ENCODE measurements around the gene DCC. TPM values are rescaled to one million over a fixed set of nuclear protein-coding genes. Genes with fewer than 3 reads are reported as not detected.

The DCC gene
- total and polyA plus RNA-seq, 2 donors (not counting 1 experiment from before 2014, with no cell fraction given), result not detected

DNA sequence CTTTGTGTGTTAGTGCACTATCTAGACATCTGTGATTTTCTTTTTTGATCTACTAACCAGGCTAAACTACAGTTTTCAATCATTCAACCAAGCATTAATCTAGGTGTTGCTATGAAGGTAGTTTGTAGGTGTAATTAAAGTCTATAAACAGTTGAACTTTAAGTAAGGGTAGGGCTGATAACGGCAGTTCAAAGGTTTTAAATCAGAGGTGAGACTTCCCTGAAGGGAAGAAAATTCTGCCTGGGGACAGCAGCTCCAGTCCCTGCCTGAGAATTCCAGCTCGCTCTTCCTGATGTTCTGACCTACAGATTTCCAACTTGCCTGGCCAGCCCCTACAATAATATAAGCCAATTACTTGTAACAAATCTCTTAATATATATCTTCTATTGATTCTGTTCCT lies 1220.5 kb downstream of the DCC start:
- CTCF ChIA-PET, result no interaction called here
- 50% methylated on average over 1 of the region's 2 CpGs for WGBS (ENCODE audit: insufficient coverage)

DNA sequence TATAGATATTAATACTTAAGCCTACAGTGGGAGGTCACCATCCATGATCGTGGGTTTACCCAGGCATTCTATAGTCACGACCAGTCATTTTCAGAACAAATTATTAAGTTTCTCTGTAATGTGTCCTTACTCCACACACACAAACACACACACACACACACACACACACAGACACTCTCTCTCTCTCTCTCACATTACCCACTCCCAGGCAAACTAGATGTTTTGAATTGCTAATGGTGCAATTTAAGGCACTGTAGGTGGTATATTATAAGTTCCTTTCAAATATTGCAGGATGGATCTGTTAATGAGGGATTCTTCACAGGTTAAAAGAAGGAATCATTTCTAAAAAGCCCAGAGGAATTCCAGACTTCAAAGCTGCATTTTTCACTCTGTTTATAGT lies 1226.6 kb downstream of the DCC start:
- no peaks in the 10 kb centered on the region for H3K27me3 ChIP-seq (replicated peaks in 1 of 4; ENCODE audit: control extremely low read depth in 1 of 4, control insufficient read depth in 3 of 4, insufficient read depth in 4 of 4, low read length in 3 of 4)
- no peaks in the 10 kb centered on the region for H3K9me3 ChIP-seq (ENCODE audit: control extremely low read depth in 1 of 3, control insufficient read depth in 2 of 3, insufficient read depth in 1 of 3, low read length in 2 of 3)
- DNase-seq (no peak), ATAC-seq (ENCODE audit: low read depth) (no peak)
- WGBS (ENCODE audit: insufficient coverage), result 92% methylated on average over 2 of the region's 2 CpGs
- Mint-ChIP-seq H3K4me3 (no peak overlapping the region), H3K4me1 (no peaks in the 10 kb centered on the region), H3K9me3 (ENCODE audit: insufficient read depth) (no peaks in the 10 kb centered on the region), H3K27me3 (peaks cover 5% of the 10 kb centered on the region), H3K27ac (no peak overlapping the region)
- no peaks in the 10 kb centered on the region for H4K20me1 ChIP-seq (ENCODE audit: control insufficient read depth, insufficient read depth, low read length, poor library complexity, severe bottlenecking)
- no peak overlapping the region for H3K9ac ChIP-seq (ENCODE audit: low read length)
- no peaks in the 10 kb centered on the region for H3K79me2 ChIP-seq (ENCODE audit: control insufficient read depth, insufficient read depth, low read length)
- ChIA-PET POLR2A (no interaction called here), CTCF (interaction anchor here (0.7 to 1.9 kb wide), 4 partner anchors 19 to 1105 kb away, joined by 3 to 13 read pairs (median 6); no protein-coding TSS in a partner anchor)
- TF ChIP-seq, protein P1, sequence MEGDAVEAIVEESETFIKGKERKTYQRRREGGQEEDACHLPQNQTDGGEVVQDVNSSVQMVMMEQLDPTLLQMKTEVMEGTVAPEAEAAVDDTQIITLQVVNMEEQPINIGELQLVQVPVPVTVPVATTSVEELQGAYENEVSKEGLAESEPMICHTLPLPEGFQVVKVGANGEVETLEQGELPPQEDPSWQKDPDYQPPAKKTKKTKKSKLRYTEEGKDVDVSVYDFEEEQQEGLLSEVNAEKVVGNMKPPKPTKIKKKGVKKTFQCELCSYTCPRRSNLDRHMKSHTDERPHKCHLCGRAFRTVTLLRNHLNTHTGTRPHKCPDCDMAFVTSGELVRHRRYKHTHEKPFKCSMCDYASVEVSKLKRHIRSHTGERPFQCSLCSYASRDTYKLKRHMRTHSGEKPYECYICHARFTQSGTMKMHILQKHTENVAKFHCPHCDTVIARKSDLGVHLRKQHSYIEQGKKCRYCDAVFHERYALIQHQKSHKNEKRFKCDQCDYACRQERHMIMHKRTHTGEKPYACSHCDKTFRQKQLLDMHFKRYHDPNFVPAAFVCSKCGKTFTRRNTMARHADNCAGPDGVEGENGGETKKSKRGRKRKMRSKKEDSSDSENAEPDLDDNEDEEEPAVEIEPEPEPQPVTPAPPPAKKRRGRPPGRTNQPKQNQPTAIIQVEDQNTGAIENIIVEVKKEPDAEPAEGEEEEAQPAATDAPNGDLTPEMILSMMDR (IDR thresholded peaks at IDR 0.05), result no peak
- no peak for TF ChIP-seq EZH2 (IDR thresholded peaks at IDR 0.05; ENCODE audit: borderline replicate concordance, insufficient read depth, low read depth, low read length, poor library complexity, severe bottlenecking)
- intact Hi-C loops (cut with micrococcal nuclease), result no loop called here
- H3K4me3 ChIP-seq (ENCODE audit: control extremely low read depth in 1 of 5, extremely low read depth in 1 of 5, insufficient read depth in 1 of 5, low read depth in 2 of 5, low read length in 4 of 5), result no peak overlapping the region
- no peak overlapping the region for H3K27ac ChIP-seq (ENCODE audit: low read length in 2 of 2)
- H3K4me2 ChIP-seq (replicated peaks; ENCODE audit: low read depth, low read length, poor library complexity, severe bottlenecking), result no peak overlapping the region
- no peaks in the 10 kb centered on the region for H3K36me3 ChIP-seq (replicated peaks in 1 of 2; ENCODE audit: control extremely low read depth in 1 of 2, control insufficient read depth in 1 of 2, extremely low read depth in 1 of 2, insufficient read depth in 2 of 2, low read length in 1 of 2)
- H2AFZ ChIP-seq (ENCODE audit: insufficient read depth, low read depth, low read length, poor library complexity, severe bottlenecking), result no peak overlapping the region
- H3K4me1 ChIP-seq (ENCODE audit: control insufficient read depth in 2 of 2, insufficient read depth in 2 of 2, low read length in 2 of 2), result no peaks in the 10 kb centered on the region

More for the DNA sequence above, 1220.5 kb downstream of the DCC start:
- H3K27ac Mint-ChIP-seq, result no peak overlapping the region
- no peaks in the 10 kb centered on the region for H3K79me2 ChIP-seq (ENCODE audit: control insufficient read depth, insufficient read depth, low read length)
- ATAC-seq (ENCODE audit: low read depth) (no peak), DNase-seq (no peak)
- H3K4me1 ChIP-seq (ENCODE audit: control insufficient read depth in 2 of 2, insufficient read depth in 2 of 2, low read length in 2 of 2), result no peaks in the 10 kb centered on the region
- no peaks in the 10 kb centered on the region for H3K4me1 Mint-ChIP-seq
- no peak overlapping the region for H3K4me3 Mint-ChIP-seq
- intact Hi-C loops (cut with micrococcal nuclease), result no loop called here
- H3K27me3 ChIP-seq (replicated peaks in 1 of 4; ENCODE audit: control extremely low read depth in 1 of 4, control insufficient read depth in 3 of 4, insufficient read depth in 4 of 4, low read length in 3 of 4), result no peaks in the 10 kb centered on the region
- no peak overlapping the region for H2AFZ ChIP-seq (ENCODE audit: insufficient read depth, low read depth, low read length, poor library complexity, severe bottlenecking)
- POLR2A ChIA-PET, result no interaction called here
- peaks cover 0 to 4% (median 3%) of the 10 kb centered on the region in 3 donors for H3K9me3 ChIP-seq (ENCODE audit: control extremely low read depth in 1 of 3, control insufficient read depth in 2 of 3, insufficient read depth in 1 of 3, low read length in 2 of 3)
- H4K20me1 ChIP-seq (ENCODE audit: control insufficient read depth, insufficient read depth, low read length, poor library complexity, severe bottlenecking), result no peaks in the 10 kb centered on the region
- H3K4me2 ChIP-seq (replicated peaks; ENCODE audit: low read depth, low read length, poor library complexity, severe bottlenecking), result no peak overlapping the region
- no peak overlapping the region for H3K9ac ChIP-seq (ENCODE audit: low read length)
- H3K4me3 ChIP-seq (ENCODE audit: control extremely low read depth in 1 of 5, extremely low read depth in 1 of 5, insufficient read depth in 1 of 5, low read depth in 2 of 5, low read length in 4 of 5), result no peak overlapping the region
- no peaks in the 10 kb centered on the region for H3K36me3 ChIP-seq (replicated peaks in 1 of 2; ENCODE audit: control extremely low read depth in 1 of 2, control insufficient read depth in 1 of 2, extremely low read depth in 1 of 2, insufficient read depth in 2 of 2, low read length in 1 of 2)
- TF ChIP-seq EZH2 (IDR thresholded peaks at IDR 0.05; ENCODE audit: borderline replicate concordance, insufficient read depth, low read depth, low read length, poor library complexity, severe bottlenecking), result no peak
- TF ChIP-seq, protein P1 (IDR thresholded peaks at IDR 0.05), result no peak
- H3K27me3 Mint-ChIP-seq, result peaks cover 5% of the 10 kb centered on the region
- no peak overlapping the region for H3K27ac ChIP-seq (ENCODE audit: low read length in 2 of 2)
- H3K9me3 Mint-ChIP-seq (ENCODE audit: insufficient read depth), result peaks cover 2% of the 10 kb centered on the region

All from B cell (primary cell).